Measurements from ENCODE around the gene TPRN.
A peak's percentile ranks its signal among the peaks of the same experiment; 100 is the strongest.

The TPRN gene

GRCh38 chr9:137170486-137171148 is 29.9 kb downstream of the TPRN start:
- Histone ChIP-seq H3K27me3 (peaks cover 10 to 76% of the 10 kb centered on the region in 2 donors), H3K36me3 (no peaks in the 10 kb centered on the region), H3K27ac (no peak overlapping the region), H3K4me1 (peaks cover 0 to 51% (median 27%) of the 10 kb centered on the region in 4 donors), H3K4me3 (no peak overlapping the region), H3K9me3 (no peaks in the 10 kb centered on the region)
- intact Hi-C loops (cut with DNase I; ENCODE audit: low total_unique reads), result no loop called here
- no peak for TF ChIP-seq CTCF (IDR thresholded peaks at IDR 0.05)
- no peak for DNase-seq

- H3K4me3 ChIP-seq, result peak within 1 kb of the TSS; percentile 13 to 46
- no peak for DNase-seq
- intact Hi-C loops (cut with DNase I; ENCODE audit: low total_unique reads), result no loop called here
Measured at GRCh38 chr9:137169896-137170358, 30.6 kb downstream of the TPRN start, which contains the start of gene LRRC26. LRRC26 (minus strand) TSS chr9:137170051; CDS start chr9:137169943, 108 bp downstream.

GRCh38 chr9:137168904-137169856 is 31.4 kb downstream of the TPRN start:
- DNase-seq, result no peak
- intact Hi-C loops (cut with DNase I; ENCODE audit: low total_unique reads), result no loop called here
- TF ChIP-seq CTCF (IDR thresholded peaks at IDR 0.05), result no peak
- H3K9me3 ChIP-seq, result no peaks in the 10 kb centered on the region
- H3K4me1 ChIP-seq, result peaks cover 0 to 51% (median 27%) of the 10 kb centered on the region in 4 donors
- H3K4me3 ChIP-seq, result peak overlapping the region; percentile 13 to 46
- no peak overlapping the region for H3K27ac ChIP-seq
- peaks cover 10 to 91% of the 10 kb centered on the region in 2 donors for H3K27me3 ChIP-seq
- no peaks in the 10 kb centered on the region for H3K36me3 ChIP-seq

More at GRCh38 chr9:137169896-137170358, 30.6 kb downstream of the TPRN start, which contains the start of gene LRRC26:
- Histone ChIP-seq H3K4me1 (peaks cover 0 to 51% (median 27%) of the 10 kb centered on the region in 4 donors), H3K27ac (no peak within 1 kb of the TSS), H3K36me3 (no peaks in the 10 kb centered on the region), H3K9me3 (no peaks in the 10 kb centered on the region), H3K27me3 (peaks cover 10 to 83% of the 10 kb centered on the region in 2 donors)
- TF ChIP-seq CTCF (IDR thresholded peaks at IDR 0.05), result no peak

- H3K4me3 ChIP-seq, result peak overlapping the region; percentile 13 to 46
- peaks cover 0 to 55% (median 28%) of the 10 kb centered on the region in 4 donors for H3K4me1 ChIP-seq
- no peak overlapping the region for H3K27ac ChIP-seq
- no peak for DNase-seq
- H3K9me3 ChIP-seq, result no peaks in the 10 kb centered on the region
- no peaks in the 10 kb centered on the region for H3K36me3 ChIP-seq
- TF ChIP-seq CTCF (IDR thresholded peaks at IDR 0.05), result no peak
- intact Hi-C loops (cut with DNase I; ENCODE audit: low total_unique reads), result no loop called here
- peaks cover 10 to 97% of the 10 kb centered on the region in 2 donors for H3K27me3 ChIP-seq
Measured at GRCh38 chr9:137168573-137168903, 32.0 kb downstream of the TPRN start.

GRCh38 chr9:137167747-137168572 is 32.6 kb downstream of the TPRN start:
- Histone ChIP-seq H3K27me3 (peaks cover 10 to 100% of the 10 kb centered on the region in 2 donors), H3K4me1 (peaks cover 0 to 61% (median 33%) of the 10 kb centered on the region in 4 donors), H3K36me3 (no peaks in the 10 kb centered on the region), H3K9me3 (no peaks in the 10 kb centered on the region), H3K4me3 (peak overlapping the region; percentile 13 to 46), H3K27ac (no peak overlapping the region)
- intact Hi-C loops (cut with DNase I; ENCODE audit: low total_unique reads), result no loop called here
- no peak for TF ChIP-seq CTCF (IDR thresholded peaks at IDR 0.05)
- no peak for DNase-seq
